PFSK-1 (cell line): ENCODE data around the gene RAD51B.

Source experiments
- FOXP2 ChIP-seq: optimal IDR thresholded peaks from 2 replicates; pipeline ENCODE3; 2011; ENCODE audit warnings: borderline replicate concordance, control low read depth, inconsistent platforms; ENCODE audit not compliant: insufficient read depth; ENCODE audit errors: extremely low read length, extremely low read depth
- POLR2AphosphoS5 ChIP-seq: IDR thresholded peaks from 2 replicates; pipeline ENCODE4 v1.6.1; 2012; ENCODE audit warnings: low read depth, mild to moderate bottlenecking, control low read depth, low read length, moderate library complexity
- SIN3A ChIP-seq: IDR thresholded peaks from 2 replicates; pipeline ENCODE4 v1.6.1; 2012; ENCODE audit warnings: mild to moderate bottlenecking, low read length, moderate library complexity, borderline replicate concordance; ENCODE audit not compliant: insufficient read depth
- TAF1 ChIP-seq: IDR thresholded peaks from 2 replicates; pipeline ENCODE4 v1.6.1; 2012; ENCODE audit warnings: low read length, control low read depth, borderline replicate concordance; ENCODE audit not compliant: insufficient read depth
- TF ChIP-seq, protein P1 (sequence below), 2 experiments: IDR thresholded peaks; 2 replicates each; pipeline versions ENCODE4 v1.6.1 to v1.8.0; 2011 to 2012; ENCODE audit warnings: low read depth in 2 of 2, low read length in 2 of 2, control low read depth in 1 of 2, inconsistent platforms in 1 of 2, mild to moderate bottlenecking in 1 of 2, moderate library complexity in 1 of 2; ENCODE audit not compliant: insufficient read depth in 1 of 2

The RAD51B gene

DNA sequence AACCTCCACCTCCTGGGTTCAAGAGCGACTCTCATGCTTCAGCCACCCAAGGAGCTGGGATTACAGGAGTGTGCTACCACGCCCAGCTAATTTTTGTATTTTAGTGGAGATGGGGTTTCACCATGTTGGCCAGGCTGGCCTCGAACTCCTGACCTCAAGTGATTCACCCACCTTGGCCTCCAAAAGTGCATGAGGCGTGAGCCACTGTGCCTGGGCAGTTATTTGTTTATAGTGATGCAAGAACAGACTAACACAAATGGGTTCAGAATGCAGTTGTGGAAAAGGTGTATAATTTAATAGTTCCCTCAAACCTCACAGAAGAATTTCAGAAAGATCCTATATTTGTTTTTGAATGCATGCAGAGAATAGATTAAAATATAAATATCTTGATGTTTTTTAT is 526.2 kb downstream of the RAD51B start:
- TF ChIP-seq POLR2AphosphoS5 (no peak), FOXP2 (no peak), TAF1 (no peak), SIN3A (no peak)
- TF ChIP-seq, protein P1, sequence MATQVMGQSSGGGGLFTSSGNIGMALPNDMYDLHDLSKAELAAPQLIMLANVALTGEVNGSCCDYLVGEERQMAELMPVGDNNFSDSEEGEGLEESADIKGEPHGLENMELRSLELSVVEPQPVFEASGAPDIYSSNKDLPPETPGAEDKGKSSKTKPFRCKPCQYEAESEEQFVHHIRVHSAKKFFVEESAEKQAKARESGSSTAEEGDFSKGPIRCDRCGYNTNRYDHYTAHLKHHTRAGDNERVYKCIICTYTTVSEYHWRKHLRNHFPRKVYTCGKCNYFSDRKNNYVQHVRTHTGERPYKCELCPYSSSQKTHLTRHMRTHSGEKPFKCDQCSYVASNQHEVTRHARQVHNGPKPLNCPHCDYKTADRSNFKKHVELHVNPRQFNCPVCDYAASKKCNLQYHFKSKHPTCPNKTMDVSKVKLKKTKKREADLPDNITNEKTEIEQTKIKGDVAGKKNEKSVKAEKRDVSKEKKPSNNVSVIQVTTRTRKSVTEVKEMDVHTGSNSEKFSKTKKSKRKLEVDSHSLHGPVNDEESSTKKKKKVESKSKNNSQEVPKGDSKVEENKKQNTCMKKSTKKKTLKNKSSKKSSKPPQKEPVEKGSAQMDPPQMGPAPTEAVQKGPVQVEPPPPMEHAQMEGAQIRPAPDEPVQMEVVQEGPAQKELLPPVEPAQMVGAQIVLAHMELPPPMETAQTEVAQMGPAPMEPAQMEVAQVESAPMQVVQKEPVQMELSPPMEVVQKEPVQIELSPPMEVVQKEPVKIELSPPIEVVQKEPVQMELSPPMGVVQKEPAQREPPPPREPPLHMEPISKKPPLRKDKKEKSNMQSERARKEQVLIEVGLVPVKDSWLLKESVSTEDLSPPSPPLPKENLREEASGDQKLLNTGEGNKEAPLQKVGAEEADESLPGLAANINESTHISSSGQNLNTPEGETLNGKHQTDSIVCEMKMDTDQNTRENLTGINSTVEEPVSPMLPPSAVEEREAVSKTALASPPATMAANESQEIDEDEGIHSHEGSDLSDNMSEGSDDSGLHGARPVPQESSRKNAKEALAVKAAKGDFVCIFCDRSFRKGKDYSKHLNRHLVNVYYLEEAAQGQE (IDR thresholded peaks at IDR 0.05; ENCODE audit: insufficient read depth in 1 of 2, low read depth in 2 of 2, low read length in 2 of 2): no peak

DNA sequence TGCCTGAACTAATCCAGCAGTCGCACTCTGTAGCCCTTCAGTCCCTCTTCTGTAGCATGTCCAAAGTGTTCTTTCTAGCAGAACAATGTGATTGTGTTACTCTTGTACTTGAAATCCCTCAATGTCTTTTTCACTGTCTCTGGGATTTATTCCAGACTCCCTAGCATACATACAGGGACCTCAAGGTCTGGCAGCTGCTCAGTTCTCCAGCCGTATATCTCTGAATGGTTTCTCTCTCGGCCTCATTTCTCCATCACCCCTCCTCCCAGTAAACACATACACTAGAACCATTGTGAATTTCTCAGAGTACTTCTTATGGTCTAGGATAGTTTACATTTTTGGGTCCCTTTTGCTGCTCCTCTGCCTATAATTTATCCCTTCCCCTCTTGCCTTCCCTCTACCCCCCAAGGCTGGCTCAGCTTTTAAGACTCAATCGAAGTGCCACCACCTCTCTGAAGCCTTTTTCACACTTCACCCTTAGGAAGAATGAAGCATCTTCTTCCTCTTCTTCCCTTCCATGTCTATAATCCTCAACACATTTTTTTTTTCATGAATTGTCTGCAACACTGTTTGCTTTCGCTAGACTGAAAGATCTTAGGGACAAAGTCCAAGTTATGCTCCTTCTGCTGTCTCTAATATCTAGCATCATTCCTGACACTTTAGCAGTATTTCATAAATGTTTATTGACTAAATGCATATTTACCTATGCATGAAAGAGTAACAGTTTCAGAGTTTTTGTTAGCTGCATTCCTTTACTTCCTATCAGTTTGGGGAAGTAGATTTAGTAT is 527.2 kb downstream of the RAD51B start:
- no peak for TF ChIP-seq TAF1
- TF ChIP-seq FOXP2: no peak
- no peak for TF ChIP-seq POLR2AphosphoS5
- no peak for TF ChIP-seq SIN3A

DNA sequence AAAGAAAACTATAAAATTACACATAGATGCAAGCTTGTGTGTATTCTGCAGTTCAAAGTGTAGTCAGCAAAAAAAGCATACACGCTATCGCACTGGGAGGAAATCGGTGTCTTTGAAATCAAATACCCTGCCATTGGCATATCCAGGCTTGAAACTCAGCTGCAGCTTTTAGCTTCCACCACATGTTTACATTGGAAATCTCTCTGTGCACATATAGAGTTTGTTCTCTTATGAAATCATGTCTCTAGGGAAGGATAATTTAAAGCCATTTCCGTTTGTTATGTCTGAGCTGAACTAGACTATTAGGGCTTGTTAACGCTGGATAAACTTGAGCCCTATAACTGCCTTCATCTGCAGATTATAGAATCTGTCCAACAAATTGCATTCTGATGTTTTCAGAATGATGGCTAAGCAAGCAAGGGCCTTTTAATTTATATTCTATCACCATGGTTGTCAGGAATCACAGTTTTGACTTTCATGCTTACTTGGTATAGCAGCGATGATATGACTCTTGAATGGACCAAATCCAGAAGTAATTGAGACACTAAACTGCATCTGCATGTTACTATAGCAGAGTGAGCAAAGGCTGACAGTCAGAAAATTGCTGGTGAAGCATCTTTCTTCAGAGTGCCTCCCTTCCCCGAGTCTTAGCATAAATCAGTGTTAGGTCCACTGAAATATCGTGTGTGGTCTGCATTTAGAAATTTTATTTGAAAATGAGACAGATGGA is 530.5 kb downstream of the RAD51B start:
- TF ChIP-seq, protein P1 (IDR thresholded peaks at IDR 0.05; ENCODE audit: insufficient read depth in 1 of 2, low read depth in 2 of 2, low read length in 2 of 2): no peak
- TF ChIP-seq TAF1 (no peak), SIN3A (no peak), POLR2AphosphoS5 (no peak), FOXP2 (no peak)

DNA sequence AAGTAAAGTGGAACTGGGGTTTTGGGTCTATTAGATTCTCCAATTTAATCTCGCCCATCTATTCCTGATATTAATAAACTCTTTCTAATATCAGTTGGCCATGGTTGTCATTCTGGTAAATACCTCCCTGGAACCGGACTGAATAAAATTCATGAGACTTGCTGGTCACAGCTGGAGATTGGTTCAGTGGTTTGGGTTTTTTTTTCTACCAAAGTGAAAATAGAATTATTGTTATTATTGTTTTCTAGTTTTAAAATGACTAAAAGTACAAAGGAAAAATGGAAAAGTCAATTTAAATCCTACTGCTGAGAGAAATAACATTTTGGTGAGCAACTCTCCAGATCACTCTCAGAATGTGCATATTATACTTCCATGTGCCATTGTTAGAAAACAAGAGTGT is 535.8 kb downstream of the RAD51B start:
- no peak for TF ChIP-seq TAF1
- no peak for TF ChIP-seq FOXP2
- TF ChIP-seq POLR2AphosphoS5: no peak
- TF ChIP-seq SIN3A: no peak
- TF ChIP-seq, protein P1 (IDR thresholded peaks at IDR 0.05; ENCODE audit: insufficient read depth in 1 of 2, low read depth in 2 of 2, low read length in 2 of 2): no peak

DNA sequence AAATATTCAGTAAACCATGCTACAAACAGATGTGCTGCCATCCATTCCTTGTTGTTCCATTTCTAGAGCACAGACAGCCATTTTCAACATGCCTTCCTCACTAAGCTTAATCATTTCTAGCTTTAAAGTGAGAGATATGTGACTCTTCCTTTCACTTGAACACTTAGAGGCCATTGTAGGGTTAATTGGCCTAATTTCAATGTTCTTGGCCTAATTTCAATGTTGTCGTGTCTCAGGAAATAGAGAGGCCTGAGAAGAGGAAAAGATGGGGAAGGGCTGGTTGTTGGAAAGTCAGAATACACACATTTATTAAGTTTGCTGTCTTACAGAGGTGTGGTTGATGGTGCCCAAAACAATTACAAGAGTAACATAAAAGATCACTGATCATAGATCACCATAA is 538.2 kb downstream of the RAD51B start:
- TF ChIP-seq, protein P1 (IDR thresholded peaks at IDR 0.05; ENCODE audit: insufficient read depth in 1 of 2, low read depth in 2 of 2, low read length in 2 of 2): no peak
- TF ChIP-seq SIN3A: no peak
- no peak for TF ChIP-seq POLR2AphosphoS5
- TF ChIP-seq FOXP2: no peak
- TF ChIP-seq TAF1: no peak
